Smooth muscle cell of the umbilical artery (primary cell): ENCODE data around the gene COMT. TPM values are rescaled to one million over a fixed set of nuclear protein-coding genes. Genes with fewer than 3 reads are reported as not detected.

Source experiments
- total RNA-seq: library from RNA; depleted of rRNA; stranded (reverse); fragments of >200 nt; gene quantifications from 2 replicates; pipeline ENCODE4 v1.2.3, GENCODE V29; 2014

COMT gene
- 252 and 308 TPM in 2 replicates for total RNA-seq

GRCh38 chr22:19941365-19942082 lies at the start of gene COMT, which contains the start of gene TXNRD2:
Gene COMT, plus strand, starts transcription at chr22:19941772. Its CDS starts 20,755 bp downstream, at chr22:19962527.
Gene TXNRD2, minus strand, starts transcription at chr22:19941818. Its CDS starts 15 bp downstream, at chr22:19941803.

DNA sequence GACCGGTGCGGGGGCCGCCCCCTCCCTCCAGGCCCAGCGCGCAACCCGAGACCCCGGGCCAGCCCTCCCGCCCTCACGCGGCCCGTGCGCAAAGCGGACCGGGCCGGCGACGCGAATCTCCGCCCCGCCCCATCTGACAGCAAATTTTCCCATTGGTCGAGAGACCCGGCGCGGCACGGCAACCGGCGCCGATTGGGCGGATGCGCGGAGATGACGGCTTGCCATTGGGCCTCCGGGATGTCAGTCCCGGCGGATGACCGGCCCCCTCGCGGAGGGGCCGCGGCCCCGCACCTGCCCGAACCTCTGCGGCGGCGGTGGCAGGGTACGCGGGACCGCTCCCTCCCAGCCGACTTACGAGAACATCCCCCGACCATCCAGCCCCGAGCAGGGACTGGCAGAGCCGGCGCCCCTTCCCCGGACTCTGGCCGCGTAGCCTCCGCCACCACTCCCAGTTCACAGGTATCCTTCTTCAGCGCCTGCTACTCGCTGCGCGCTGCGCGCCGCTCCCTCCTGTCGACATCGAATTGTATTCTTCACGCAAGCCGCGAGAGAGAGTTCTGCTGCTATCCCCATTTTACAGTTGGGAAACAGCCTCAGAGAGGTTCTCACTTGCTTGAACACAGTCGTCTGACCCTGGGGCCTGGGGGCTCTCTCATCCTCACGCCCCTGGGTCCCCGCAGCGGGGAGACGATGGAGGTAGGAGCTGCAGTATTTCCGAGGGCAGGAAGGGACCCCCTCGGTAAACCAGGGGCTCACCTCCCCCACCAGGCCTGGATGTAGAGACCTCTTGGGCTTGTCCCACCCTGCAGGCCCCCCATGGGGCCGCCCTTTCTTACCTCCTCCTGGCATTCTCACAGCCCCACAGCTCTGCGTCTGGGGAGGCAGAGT lies 75.4 kb downstream of the COMT start, which contains the start of gene ARVCF:
Gene ARVCF, minus strand, starts transcription at position 90 of the 888 bp plus-strand sequence. CDS start 26,029 bp downstream, outside the sequence.

Other genes with a start within 250 kb of the COMT start
- gene SEPTIN5, start 227.3 kb upstream of the COMT start, total RNA-seq = 14.8 and 27.3 TPM in 2 replicates
- gene GP1BB, start 218.2 kb upstream of the COMT start, total RNA-seq = 1.8 and 2.1 TPM in 2 replicates
- gene TBX1, start 181.0 kb upstream of the COMT start, total RNA-seq = not detected in 2 replicates
- gene GNB1L, start 86.9 kb upstream of the COMT start, total RNA-seq = 5.3 and 7.0 TPM in 2 replicates
- 10.4 and 15.8 TPM in 2 replicates for gene RTL10, start 86.9 kb upstream of the COMT start, total RNA-seq
- gene TXNRD2, start within 50 bp of the COMT start, total RNA-seq = 13.1 and 18.2 TPM in 2 replicates
- 8.6 and 13.2 TPM in 2 replicates for gene ARVCF, start 75.1 kb downstream of the COMT start, total RNA-seq
- gene TANGO2, start 79.3 kb downstream of the COMT start, total RNA-seq = 54.1 and 61.5 TPM in 2 replicates
- 26.1 and 41.0 TPM in 2 replicates for gene DGCR8, start 138.5 kb downstream of the COMT start, total RNA-seq
- gene RANBP1, start 174.3 kb downstream of the COMT start, total RNA-seq = 184 and 194 TPM in 2 replicates
- 40.7 and 42.3 TPM in 2 replicates for gene TRMT2A, start 175.5 kb downstream of the COMT start, total RNA-seq
- gene ZDHHC8, start 190.0 kb downstream of the COMT start, total RNA-seq = 8.6 and 32.7 TPM in 2 replicates
- gene CCDC188, start 209.3 kb downstream of the COMT start, total RNA-seq = 0.30 TPM in 1 of 2 replicates, not detected in the other